B cell (primary cell): Measurements from ENCODE around the gene CHCHD1. TPM values are rescaled to one million over a fixed set of nuclear protein-coding genes. Genes with fewer than 3 reads are reported as not detected.

Experiments used
- ATAC-seq: fragments of 200-7000 bp; cut with Tn5 transposase; one replicate; pipeline ENCODE4 v1.10.0; 2021; ENCODE audit warnings: low read depth, mild to moderate bottlenecking, moderate number of reproducible peaks, moderate library complexity
- CTCF ChIA-PET: fragments of 350-600 bp; sonication (Branson Sonifier 250); formaldehyde crosslinking; loops from one replicate; lab custom pipeline; 2021; ENCODE audit warnings: antibody characterized with exemption, inconsistent platforms; lab: Charles Lee
- POLR2A ChIA-PET: fragments of 350-600 bp; sonication (Branson Sonifier 250); formaldehyde crosslinking; loops from one replicate; lab custom pipeline; 2021; ENCODE audit warnings: antibody characterized with exemption; lab: Charles Lee
- DNase-seq: peaks from one replicate; pipeline ENCODE4 v3.0.0; 2013
- H2AFZ ChIP-seq: 2 replicates; pipeline ENCODE4 v1.6.1; 2012; ENCODE audit warnings: mild to moderate bottlenecking, low read depth, low read length; ENCODE audit not compliant: insufficient read depth, poor library complexity, severe bottlenecking
- H3K27ac ChIP-seq, 2 donors: 1 replicate in 1 of 2; 2 replicates in 1 of 2; pipeline ENCODE4 v1.5.1; 2012 to 2013; ENCODE audit warnings: low read length in 2 of 2, mild to moderate bottlenecking in 2 of 2, moderate library complexity in 1 of 2
- H3K27me3 ChIP-seq, 4 experiments: fragments of 200-600 bp in 1 of 4; sonication (generic) in 1 of 4; replicated peaks in 1 of 4; 1 replicate in 2 of 4; 2 replicates in 2 of 4; pipeline versions ENCODE4 v1.6.1 to v1.7.0; 2013 to 2016; ENCODE audit warnings: low read length in 3 of 4, mild to moderate bottlenecking in 2 of 4, mixed read lengths in 1 of 4, moderate library complexity in 1 of 4; ENCODE audit not compliant: insufficient read depth in 4 of 4, control insufficient read depth in 3 of 4; ENCODE audit errors: control extremely low read depth in 1 of 4
- H3K36me3 ChIP-seq, 2 experiments: replicated peaks in 1 of 2; 1 replicate in 1 of 2; 2 replicates in 1 of 2; pipeline versions ENCODE4 v1.6.1 to v1.7.1; 2013; ENCODE audit warnings: low read length in 1 of 2; ENCODE audit not compliant: insufficient read depth in 2 of 2, control insufficient read depth in 1 of 2; ENCODE audit errors: control extremely low read depth in 1 of 2, extremely low read depth in 1 of 2
- H3K4me1 ChIP-seq, 2 donors: fragments of 200-600 bp in 1 of 2; sonication (generic) in 1 of 2; 1 replicate in 1 of 2; 2 replicates in 1 of 2; pipeline versions ENCODE4 v1.5.1 to v1.6.1; 2013 to 2017; ENCODE audit warnings: low read length in 2 of 2; ENCODE audit not compliant: control insufficient read depth in 2 of 2, insufficient read depth in 2 of 2
- H3K4me2 ChIP-seq: replicated peaks from 2 replicates; pipeline ENCODE3; 2012; ENCODE audit warnings: mild to moderate bottlenecking, low read depth, low read length; ENCODE audit not compliant: poor library complexity, severe bottlenecking
- H3K4me3 ChIP-seq, 5 experiments: fragments of 200-600 bp in 1 of 5; sonication (generic) in 1 of 5; 1 replicate in 3 of 5; 2 replicates in 2 of 5; pipeline versions ENCODE4 v1.5.1 to v1.7.0; 2011 to 2016; ENCODE audit warnings: low read length in 4 of 5, mild to moderate bottlenecking in 4 of 5, low read depth in 2 of 5, control low read depth in 1 of 5, moderate library complexity in 1 of 5; ENCODE audit not compliant: insufficient read depth in 1 of 5; ENCODE audit errors: control extremely low read depth in 1 of 5, extremely low read depth in 1 of 5
- H3K79me2 ChIP-seq: fragments of 200-600 bp; sonication (generic); one replicate; pipeline ENCODE4 v1.6.0; 2016; ENCODE audit warnings: low read length; ENCODE audit not compliant: control insufficient read depth, insufficient read depth
- H3K9ac ChIP-seq: fragments of 200-600 bp; sonication (generic); 2 replicates; pipeline ENCODE4 v1.6.1; 2017; ENCODE audit warnings: mild to moderate bottlenecking, low read length, moderate library complexity
- H3K9me3 ChIP-seq, 3 donors: one replicate each; pipeline versions ENCODE4 v1.6.1 to v1.7.1; 2013; ENCODE audit warnings: low read length in 2 of 3; ENCODE audit not compliant: control insufficient read depth in 2 of 3, insufficient read depth in 1 of 3; ENCODE audit errors: control extremely low read depth in 1 of 3
- H4K20me1 ChIP-seq: 2 replicates; pipeline ENCODE4 v1.6.0; 2012; ENCODE audit warnings: mild to moderate bottlenecking, low read length; ENCODE audit not compliant: insufficient read depth, control insufficient read depth, poor library complexity, severe bottlenecking
- H3K27ac Mint-ChIP-seq: one replicate; pipeline ENCODE4 v1.8.0; 2021; ENCODE audit warnings: mixed read lengths
- H3K27me3 Mint-ChIP-seq: one replicate; pipeline ENCODE4 v1.8.0; 2021; ENCODE audit warnings: mixed read lengths
- H3K4me1 Mint-ChIP-seq: one replicate; pipeline ENCODE4 v1.8.0; 2021; ENCODE audit warnings: mixed read lengths
- H3K4me3 Mint-ChIP-seq: one replicate; pipeline ENCODE4 v1.8.0; 2021; ENCODE audit warnings: mixed read lengths
- H3K9me3 Mint-ChIP-seq: one replicate; pipeline ENCODE4 v1.8.0; 2022; ENCODE audit warnings: mixed read lengths; ENCODE audit not compliant: insufficient read depth
- EZH2 ChIP-seq: IDR thresholded peaks from 2 replicates; pipeline ENCODE4 v1.6.1; 2012; ENCODE audit warnings: borderline replicate concordance, low read depth, mild to moderate bottlenecking, moderate library complexity, low read length; ENCODE audit not compliant: insufficient read depth, poor library complexity, severe bottlenecking
- WGBS: methylation state at CpG from one replicate; pipeline ENCODE4 v1.1.5; 2013; ENCODE audit warnings: missing lambda C conversion rate; ENCODE audit not compliant: insufficient coverage; 5-methylcytosine and 5-hydroxymethylcytosine counted together
- intact Hi-C: fragments of 100-400 bp; cut with micrococcal nuclease; formaldehyde crosslinking; loops from one replicate; pipeline ENCODE4 v1.10.0; 2022
- polyA plus RNA-seq: library from polyadenylated mRNA; depleted of rRNA; stranded (reverse); fragments of >200 nt; gene quantifications from 2 replicates; pipeline ENCODE4 v1.2.3, GENCODE V29; 2012
- total RNA-seq, 2 donors: library from RNA; stranded (reverse); fragments of 120-200 nt in 1 of 2; gene quantifications; 1 replicate in 1 of 2; 2 replicates in 1 of 2; pipeline versions ENCODE4 v1.2.3 to v1.2.4, GENCODE V29; 2013 to 2022
- TF ChIP-seq, protein P1 (sequence below): fragments of 200-600 bp; IDR thresholded peaks from one replicate; pipeline ENCODE4 v1.8.0; 2022; ENCODE audit warnings: antibody characterized with exemption, mild to moderate bottlenecking

The CHCHD1 gene
- total and polyA plus RNA-seq, 2 donors (not counting 1 experiment from before 2014, with no cell fraction given), result 11.9 to 14.7 TPM

- Histone ChIP-seq H2AFZ (no peak overlapping the region), H3K36me3 (peaks cover 0 to 35% of the 10 kb centered on the region in 2 experiments), H4K20me1 (no peaks in the 10 kb centered on the region), H3K9ac (no peak overlapping the region), H3K4me1 (no peaks in the 10 kb centered on the region), H3K27me3 (no peaks in the 10 kb centered on the region), H3K27ac (no peak overlapping the region), H3K4me3 (no peak overlapping the region), H3K79me2 (no peaks in the 10 kb centered on the region), H3K4me2 (no peak overlapping the region), H3K9me3 (no peaks in the 10 kb centered on the region)
- ChIA-PET CTCF (interaction anchor here (0.8 to 1.2 kb wide), 3 partner anchors 11 to 263 kb away, joined by 3 read pairs; no protein-coding TSS in a partner anchor), POLR2A (no interaction called here)
- Mint-ChIP-seq H3K4me3 (no peak overlapping the region), H3K27ac (no peak overlapping the region), H3K4me1 (no peaks in the 10 kb centered on the region), H3K9me3 (no peaks in the 10 kb centered on the region), H3K27me3 (no peaks in the 10 kb centered on the region)
- intact Hi-C loops, result no loop called here
- WGBS, result 95% methylated on average over 10 of the region's 10 CpGs
- ATAC-seq (no peak), DNase-seq (no peak)
- TF ChIP-seq EZH2, result no peak
- TF ChIP-seq, protein P1, sequence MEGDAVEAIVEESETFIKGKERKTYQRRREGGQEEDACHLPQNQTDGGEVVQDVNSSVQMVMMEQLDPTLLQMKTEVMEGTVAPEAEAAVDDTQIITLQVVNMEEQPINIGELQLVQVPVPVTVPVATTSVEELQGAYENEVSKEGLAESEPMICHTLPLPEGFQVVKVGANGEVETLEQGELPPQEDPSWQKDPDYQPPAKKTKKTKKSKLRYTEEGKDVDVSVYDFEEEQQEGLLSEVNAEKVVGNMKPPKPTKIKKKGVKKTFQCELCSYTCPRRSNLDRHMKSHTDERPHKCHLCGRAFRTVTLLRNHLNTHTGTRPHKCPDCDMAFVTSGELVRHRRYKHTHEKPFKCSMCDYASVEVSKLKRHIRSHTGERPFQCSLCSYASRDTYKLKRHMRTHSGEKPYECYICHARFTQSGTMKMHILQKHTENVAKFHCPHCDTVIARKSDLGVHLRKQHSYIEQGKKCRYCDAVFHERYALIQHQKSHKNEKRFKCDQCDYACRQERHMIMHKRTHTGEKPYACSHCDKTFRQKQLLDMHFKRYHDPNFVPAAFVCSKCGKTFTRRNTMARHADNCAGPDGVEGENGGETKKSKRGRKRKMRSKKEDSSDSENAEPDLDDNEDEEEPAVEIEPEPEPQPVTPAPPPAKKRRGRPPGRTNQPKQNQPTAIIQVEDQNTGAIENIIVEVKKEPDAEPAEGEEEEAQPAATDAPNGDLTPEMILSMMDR, result no peak
Measured at GRCh38 chr10:73818402-73818801, 36.6 kb downstream of the CHCHD1 start.

- Histone ChIP-seq H3K27ac (no peak overlapping the region), H3K79me2 (no peaks in the 10 kb centered on the region), H2AFZ (no peak overlapping the region), H3K4me1 (no peaks in the 10 kb centered on the region), H3K9ac (no peak overlapping the region), H3K36me3 (peaks cover 0 to 40% of the 10 kb centered on the region in 2 experiments), H4K20me1 (no peaks in the 10 kb centered on the region), H3K27me3 (no peaks in the 10 kb centered on the region), H3K9me3 (no peaks in the 10 kb centered on the region), H3K4me2 (no peak overlapping the region), H3K4me3 (no peak overlapping the region)
- ChIA-PET POLR2A (no interaction called here), CTCF (interaction anchor here (0.8 to 1.2 kb wide), 2 partner anchors 11 to 61 kb away, joined by 3 read pairs; no protein-coding TSS in a partner anchor)
- intact Hi-C loops, result no loop called here
- Mint-ChIP-seq H3K9me3 (no peaks in the 10 kb centered on the region), H3K27me3 (no peaks in the 10 kb centered on the region), H3K4me1 (no peaks in the 10 kb centered on the region), H3K4me3 (no peak overlapping the region), H3K27ac (no peak overlapping the region)
- WGBS, result 89% methylated on average over 5 of the region's 5 CpGs
- no peak for TF ChIP-seq EZH2
- TF ChIP-seq, protein P1, result no peak
- DNase-seq (no peak), ATAC-seq (no peak)
Measured at GRCh38 chr10:73819081-73819480, 37.2 kb downstream of the CHCHD1 start.
